OCI-LY1 (cell line): ENCODE results near the gene PSMG1.

ENCODE experiments used
- H2AFZ ChIP-seq: fragments of 200-600 bp; sonication (generic), shearing (Covaris generic); 2 replicates; pipeline ENCODE4 v1.6.0; 2014; ENCODE audit warnings: antibody characterized with exemption, mild to moderate bottlenecking, low read length
- H3F3A ChIP-seq: fragments of 200-600 bp; sonication (generic), shearing (Covaris generic); 2 replicates; pipeline ENCODE4 v1.6.0; 2014; ENCODE audit warnings: mild to moderate bottlenecking, antibody characterized with exemption, low read length, moderate library complexity; ENCODE audit not compliant: insufficient read depth
- H3K27ac ChIP-seq: fragments of 200-600 bp; sonication (generic); 2 replicates; pipeline ENCODE4 v1.5.1; 2014; ENCODE audit warnings: low read length, mixed run types, mild to moderate bottlenecking, low read depth; ENCODE audit not compliant: poor library complexity, severe bottlenecking
- H3K27me3 ChIP-seq: fragments of 200-600 bp; sonication (generic); 2 replicates; pipeline ENCODE4 v1.6.0; 2014; ENCODE audit warnings: antibody characterized with exemption, mild to moderate bottlenecking, low read length, moderate library complexity; ENCODE audit not compliant: insufficient read depth
- H3K36me3 ChIP-seq: fragments of 200-600 bp; sonication (generic); 2 replicates; pipeline ENCODE4 v1.6.1; 2014; ENCODE audit warnings: mild to moderate bottlenecking, antibody characterized with exemption, low read length, moderate library complexity, mixed read lengths; ENCODE audit not compliant: insufficient read depth
- H3K4me1 ChIP-seq: fragments of 200-600 bp; sonication (generic); 2 replicates; pipeline ENCODE4 v1.5.1; 2014; ENCODE audit warnings: mild to moderate bottlenecking, low read length, moderate library complexity; ENCODE audit not compliant: insufficient read depth, severe bottlenecking
- H3K4me2 ChIP-seq: fragments of 200-600 bp; sonication (generic), shearing (Covaris generic); 2 replicates; pipeline ENCODE4 v1.6.1; 2014; ENCODE audit warnings: low read length
- H3K4me3 ChIP-seq: fragments of 200-600 bp; sonication (generic); 2 replicates; pipeline ENCODE4 v1.5.1; 2014; ENCODE audit warnings: low read length, low read depth, mild to moderate bottlenecking, mixed read lengths; ENCODE audit not compliant: poor library complexity, severe bottlenecking
- H3K79me2 ChIP-seq: fragments of 200-600 bp; shearing (Covaris generic); 2 replicates; pipeline ENCODE4 v1.6.1; 2016; ENCODE audit warnings: mixed run types, low read length, mixed read lengths; ENCODE audit not compliant: insufficient read depth
- H3K9ac ChIP-seq: fragments of 200-600 bp; sonication (generic), shearing (Covaris generic); 2 replicates; pipeline ENCODE4 v1.6.1; 2014; ENCODE audit warnings: mild to moderate bottlenecking, low read length, mixed read lengths
- H3K9me2 ChIP-seq: fragments of 200-600 bp; sonication (generic), shearing (Covaris generic); 2 replicates; pipeline ENCODE4 v1.6.1; 2014; ENCODE audit warnings: low read depth, mild to moderate bottlenecking, low read length, mixed read lengths
- H3K9me3 ChIP-seq: fragments of 200-600 bp; shearing (Covaris generic); 2 replicates; pipeline ENCODE4 v1.6.1; 2014; ENCODE audit warnings: low read length, mixed read lengths
- H4K20me1 ChIP-seq: fragments of 200-600 bp; sonication (generic), shearing (Covaris generic); 2 replicates; pipeline ENCODE4 v1.6.0; 2016; ENCODE audit warnings: mild to moderate bottlenecking, low read length; ENCODE audit not compliant: insufficient read depth
- EZH2 ChIP-seq: fragments of 200-600 bp; sonication (generic), shearing (Covaris generic); IDR thresholded peaks from 2 replicates; pipeline ENCODE4 v1.8.0; 2017; ENCODE audit warnings: borderline replicate concordance, mixed run types, mild to moderate bottlenecking, antibody characterized with exemption, low read length, moderate library complexity, mixed read lengths
- TF ChIP-seq, protein P1 (sequence below): fragments of 200-600 bp; sonication (generic), shearing (Covaris generic); IDR thresholded peaks from 2 replicates; pipeline ENCODE4 v1.5.1; 2017; ENCODE audit warnings: mild to moderate bottlenecking, antibody characterized with exemption, low read length, moderate library complexity, mixed read lengths

PSMG1 gene

DNA sequence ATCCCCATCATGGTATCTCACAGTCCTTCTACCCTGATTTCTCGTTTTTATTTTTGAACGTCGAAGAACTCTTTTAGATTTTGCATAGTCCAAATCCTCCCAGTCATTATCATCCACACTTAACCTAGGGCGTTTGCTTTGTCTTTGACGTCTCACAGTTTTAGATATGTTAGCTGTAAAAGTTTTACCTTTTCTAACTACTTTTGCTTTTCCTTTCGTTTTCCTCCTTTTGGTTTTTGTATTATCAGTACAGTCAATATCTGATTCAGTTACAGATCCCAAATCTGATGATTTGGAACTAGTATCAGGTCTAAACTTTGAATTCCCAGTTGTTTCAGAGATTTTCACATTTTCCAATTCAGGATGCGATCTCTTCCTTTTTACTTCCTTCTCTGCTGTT is 13.1 kb upstream of the PSMG1 start:
- Histone ChIP-seq H3K4me3 (no peak overlapping the region), H3K79me2 (no peaks in the 10 kb centered on the region), H3K27ac (no peak overlapping the region), H3K9ac (no peak overlapping the region), H3K9me2 (no peaks in the 10 kb centered on the region), H3K27me3 (no peaks in the 10 kb centered on the region), H3K36me3 (peaks cover 98% of the 10 kb centered on the region), H2AFZ (no peak overlapping the region), H3K4me2 (no peak overlapping the region), H4K20me1 (no peaks in the 10 kb centered on the region), H3K4me1 (no peaks in the 10 kb centered on the region), H3F3A (no peaks in the 10 kb centered on the region), H3K9me3 (no peaks in the 10 kb centered on the region)
- TF ChIP-seq, protein P1, sequence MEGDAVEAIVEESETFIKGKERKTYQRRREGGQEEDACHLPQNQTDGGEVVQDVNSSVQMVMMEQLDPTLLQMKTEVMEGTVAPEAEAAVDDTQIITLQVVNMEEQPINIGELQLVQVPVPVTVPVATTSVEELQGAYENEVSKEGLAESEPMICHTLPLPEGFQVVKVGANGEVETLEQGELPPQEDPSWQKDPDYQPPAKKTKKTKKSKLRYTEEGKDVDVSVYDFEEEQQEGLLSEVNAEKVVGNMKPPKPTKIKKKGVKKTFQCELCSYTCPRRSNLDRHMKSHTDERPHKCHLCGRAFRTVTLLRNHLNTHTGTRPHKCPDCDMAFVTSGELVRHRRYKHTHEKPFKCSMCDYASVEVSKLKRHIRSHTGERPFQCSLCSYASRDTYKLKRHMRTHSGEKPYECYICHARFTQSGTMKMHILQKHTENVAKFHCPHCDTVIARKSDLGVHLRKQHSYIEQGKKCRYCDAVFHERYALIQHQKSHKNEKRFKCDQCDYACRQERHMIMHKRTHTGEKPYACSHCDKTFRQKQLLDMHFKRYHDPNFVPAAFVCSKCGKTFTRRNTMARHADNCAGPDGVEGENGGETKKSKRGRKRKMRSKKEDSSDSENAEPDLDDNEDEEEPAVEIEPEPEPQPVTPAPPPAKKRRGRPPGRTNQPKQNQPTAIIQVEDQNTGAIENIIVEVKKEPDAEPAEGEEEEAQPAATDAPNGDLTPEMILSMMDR, result no peak
- TF ChIP-seq EZH2, result no peak

DNA sequence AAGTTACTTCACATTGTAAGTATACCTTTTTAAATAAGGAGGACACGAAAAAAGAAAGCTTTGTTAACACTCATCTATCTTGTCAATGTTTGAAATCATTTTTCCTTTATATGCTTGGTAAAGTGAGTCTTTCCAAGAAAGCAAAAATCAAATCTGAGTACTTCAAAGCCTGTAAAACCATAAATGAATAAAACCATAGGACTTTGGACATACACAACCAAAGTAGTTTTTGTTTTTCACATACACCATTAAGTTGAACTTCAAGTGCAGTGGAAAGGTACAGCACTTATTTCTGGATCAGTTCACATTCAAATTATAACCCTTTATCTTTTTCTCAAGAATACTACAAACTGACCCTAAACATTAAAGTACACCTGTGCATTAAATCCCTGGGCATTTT is 10.1 kb upstream of the PSMG1 start:
- Histone ChIP-seq H3K4me3 (no peak overlapping the region), H3K27me3 (no peaks in the 10 kb centered on the region), H2AFZ (no peak overlapping the region), H4K20me1 (no peaks in the 10 kb centered on the region), H3K4me2 (no peak overlapping the region), H3K9ac (no peak overlapping the region), H3K27ac (no peak overlapping the region), H3F3A (no peaks in the 10 kb centered on the region), H3K79me2 (no peaks in the 10 kb centered on the region), H3K9me2 (no peaks in the 10 kb centered on the region), H3K36me3 (peaks cover 69% of the 10 kb centered on the region), H3K9me3 (no peaks in the 10 kb centered on the region), H3K4me1 (peaks cover 16% of the 10 kb centered on the region)
- TF ChIP-seq, protein P1, result no peak
- TF ChIP-seq EZH2, result no peak

DNA sequence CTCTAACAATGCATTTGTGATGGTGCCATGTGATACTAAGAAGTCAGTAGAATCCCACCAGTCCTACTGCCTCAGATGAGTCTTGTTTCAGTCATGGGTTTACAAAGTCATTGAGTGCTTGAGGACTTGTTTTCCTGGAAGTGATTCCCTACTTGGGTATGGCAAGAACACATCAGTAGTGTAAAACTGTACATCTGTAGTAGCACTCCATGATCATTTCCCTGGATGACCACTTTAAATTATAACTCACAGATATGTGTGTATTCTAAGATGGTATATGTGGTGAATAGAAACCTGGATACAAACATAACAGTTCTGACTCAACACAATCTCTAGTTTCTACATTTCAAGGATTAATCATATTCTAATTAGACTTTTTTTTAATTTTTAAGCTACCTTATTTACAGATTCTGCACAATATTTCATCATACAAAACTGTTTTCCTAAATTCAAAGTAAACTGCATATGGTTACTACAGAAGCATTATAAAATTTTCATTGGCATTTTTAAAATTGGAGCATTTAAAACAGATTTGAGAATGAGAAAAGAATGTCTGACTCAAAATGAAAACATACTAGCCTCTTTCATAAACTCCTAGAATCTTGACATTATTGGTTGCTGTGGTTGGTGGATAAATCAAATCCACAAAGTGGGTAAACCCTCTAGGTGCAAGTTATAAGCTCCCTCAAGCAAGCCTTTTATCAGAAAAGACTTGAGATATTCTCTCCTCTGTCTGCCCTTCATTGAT is 6.8 kb upstream of the PSMG1 start:
- Histone ChIP-seq H3K79me2 (no peaks in the 10 kb centered on the region), H3K9me3 (no peaks in the 10 kb centered on the region), H2AFZ (no peak overlapping the region), H4K20me1 (no peaks in the 10 kb centered on the region), H3K4me3 (no peak overlapping the region), H3K9me2 (no peaks in the 10 kb centered on the region), H3K36me3 (peaks cover 35% of the 10 kb centered on the region; the same call in 1 of the 2 replicates), H3K27me3 (no peaks in the 10 kb centered on the region), H3K4me2 (no peak overlapping the region), H3K27ac (no peak overlapping the region), H3K4me1 (peaks cover 46% of the 10 kb centered on the region), H3F3A (peaks cover 6% of the 10 kb centered on the region; the same call in 1 of the 2 replicates), H3K9ac (no peak overlapping the region)
- TF ChIP-seq EZH2, result no peak
- TF ChIP-seq, protein P1, result no peak
